IPS-NIHi7 (cell line): Measurements from ENCODE around the gene GIT1.

Experiments used
- DNase-seq: peaks from one replicate; pipeline ENCODE4 v3.0.0; 2012; ENCODE audit warnings: mixed read lengths; ENCODE audit errors: extremely low spot score

The GIT1 gene

GRCh38 chr17:29593591-29594518 is 4.4 kb upstream of the GIT1 start:
- DNase-seq = peak; percentile 69

DNA sequence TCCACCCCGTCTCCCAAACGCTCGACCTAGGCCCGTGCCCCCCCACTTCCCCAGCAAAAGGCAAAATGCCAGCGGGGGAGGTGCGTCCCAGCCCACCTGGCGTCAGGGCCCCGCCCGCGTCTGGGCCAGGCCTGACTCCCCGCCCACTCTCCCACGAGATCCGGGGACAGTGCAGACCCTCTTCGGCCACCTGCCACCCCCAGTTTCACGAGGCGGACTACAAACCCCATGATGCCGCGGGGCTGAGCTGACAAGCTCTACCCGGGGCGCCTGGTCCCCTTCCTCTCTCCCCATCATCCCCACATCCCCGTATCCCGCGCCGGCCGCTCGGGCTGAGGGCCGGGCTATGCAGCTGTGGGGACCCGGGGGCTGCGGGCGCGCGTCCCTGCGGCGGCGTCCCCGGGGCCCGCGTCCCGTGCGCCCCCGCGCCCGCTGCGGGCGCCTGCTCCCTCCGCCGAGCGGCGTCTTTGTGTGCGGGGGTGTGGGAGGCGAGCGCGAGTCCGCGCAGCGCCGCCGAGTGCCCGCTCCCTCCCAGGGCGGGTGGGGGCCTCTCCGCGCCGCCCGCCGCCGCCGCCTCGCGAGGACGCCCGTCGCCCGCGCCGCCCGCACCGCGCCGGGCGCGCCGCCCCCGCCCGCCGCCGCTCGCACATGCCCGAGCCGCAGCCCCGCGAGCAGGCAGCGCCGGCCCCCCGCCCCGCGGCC is 3.6 kb upstream of the GIT1 start, which contains the start of gene ANKRD13B:
Gene ANKRD13B, plus strand, starts transcription at position 283 of the 702 bp plus-strand sequence. CDS start 490 bp downstream, outside the sequence.
- DNase-seq = no peak

GRCh38 chr17:29591737-29592608 is 2.5 kb upstream of the GIT1 start:
- peak; percentile 90 for DNase-seq

DNA sequence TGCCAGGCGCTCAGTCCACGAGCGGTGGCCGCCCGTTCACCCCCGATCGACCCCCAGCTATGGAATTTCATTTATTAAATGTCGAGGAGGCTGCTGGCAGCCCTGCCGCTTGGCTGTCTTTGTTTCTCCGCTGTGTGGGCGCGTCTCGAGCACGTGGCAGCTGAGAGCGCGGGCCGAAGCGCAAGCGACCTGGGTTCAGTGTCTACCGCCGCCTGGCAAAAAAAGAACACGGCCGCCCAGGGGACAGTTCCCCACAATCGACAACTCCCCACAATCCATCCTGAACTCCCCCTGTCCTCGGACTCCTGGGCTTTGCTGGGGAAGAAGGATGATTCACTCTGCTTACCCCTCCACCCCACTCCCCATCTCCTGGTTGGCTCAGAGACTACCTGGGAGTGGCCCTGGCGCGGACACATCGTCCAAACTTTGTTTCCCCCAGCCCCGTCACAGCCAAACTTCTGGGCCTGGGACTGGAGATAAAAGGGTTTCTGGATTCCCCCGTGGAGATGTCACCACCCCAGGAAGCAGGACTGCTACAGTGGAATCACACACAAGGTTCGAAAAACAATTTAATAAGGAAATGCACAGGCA is 1.8 kb upstream of the GIT1 start:
- peak; percentile 73 for DNase-seq

GRCh38 chr17:29590411-29591145 is 1.1 kb upstream of the GIT1 start:
- DNase-seq = no peak

- peak; percentile 52 for DNase-seq
Measured at GRCh38 chr17:29588562-29589411, 661 bp downstream of the GIT1 start.

DNA sequence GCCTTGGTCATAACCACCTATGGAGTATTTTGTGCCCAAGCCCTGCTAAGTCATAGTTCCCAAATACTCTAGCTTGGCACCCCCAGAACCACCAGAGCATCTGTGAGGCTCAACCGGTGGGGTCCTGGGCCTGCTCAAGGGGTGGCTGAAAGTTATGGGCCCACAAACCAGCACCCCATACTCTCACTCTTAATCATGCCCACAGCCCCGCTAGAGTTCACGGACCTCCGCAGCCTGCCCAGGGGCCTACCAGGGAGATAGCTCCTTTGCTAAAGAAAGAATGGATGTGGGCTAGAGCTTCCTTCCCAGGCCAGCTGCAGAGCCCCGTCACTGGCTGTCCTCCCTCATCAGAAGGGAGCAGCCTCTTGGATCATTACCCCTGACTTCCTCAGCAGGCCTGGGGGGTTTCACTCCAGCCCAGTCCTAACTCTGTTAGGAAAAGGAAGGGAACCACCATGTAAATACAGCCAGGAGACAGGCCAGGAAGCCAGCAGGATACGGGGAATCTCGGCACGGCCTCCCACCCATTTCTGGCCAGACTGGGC is 1.4 kb downstream of the GIT1 start:
- DNase-seq = no peak

- DNase-seq = no peak
Measured at GRCh38 chr17:29587591-29587990, 1.9 kb downstream of the GIT1 start.

GRCh38 chr17:29586676-29587469 is 2.6 kb downstream of the GIT1 start:
- no peak for DNase-seq

DNA sequence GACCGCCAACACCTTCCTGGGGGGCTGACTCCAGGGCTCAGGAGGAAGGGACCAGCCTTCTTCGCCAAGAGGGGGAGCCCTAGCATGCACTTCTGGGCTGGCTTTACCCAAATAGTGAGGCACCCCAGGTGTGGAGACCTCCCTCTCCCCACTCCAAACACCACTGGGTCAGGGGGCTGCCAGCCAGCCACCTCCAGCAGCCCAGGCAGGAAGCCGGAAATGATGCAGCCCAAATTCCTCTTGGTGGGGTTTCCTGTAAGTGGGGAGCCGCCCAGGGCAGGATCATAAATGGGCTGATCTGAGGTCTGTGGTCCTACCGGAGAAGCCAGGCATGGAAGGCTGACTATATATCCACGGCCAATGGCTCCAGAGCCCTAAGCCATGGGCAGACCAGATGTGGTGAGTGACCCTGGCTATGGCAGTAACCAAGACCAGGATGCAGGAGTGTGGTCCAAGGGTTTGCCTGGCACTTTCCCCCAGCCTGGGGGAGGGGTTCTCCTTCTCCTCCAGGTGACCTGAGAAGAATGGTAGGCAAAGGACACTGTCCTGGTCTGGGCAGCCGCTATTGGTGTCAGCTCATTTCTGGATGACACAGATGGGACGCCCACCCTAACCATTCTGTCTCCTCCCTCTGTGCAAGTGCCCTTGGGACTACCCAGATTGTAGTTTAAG is 4.2 kb downstream of the GIT1 start:
- DNase-seq = peak; percentile 31

GRCh38 chr17:29584452-29585079 is 4.9 kb downstream of the GIT1 start:
- no peak for DNase-seq

GRCh38 chr17:29583324-29584248 is 5.9 kb downstream of the GIT1 start:
- DNase-seq = no peak

DNA sequence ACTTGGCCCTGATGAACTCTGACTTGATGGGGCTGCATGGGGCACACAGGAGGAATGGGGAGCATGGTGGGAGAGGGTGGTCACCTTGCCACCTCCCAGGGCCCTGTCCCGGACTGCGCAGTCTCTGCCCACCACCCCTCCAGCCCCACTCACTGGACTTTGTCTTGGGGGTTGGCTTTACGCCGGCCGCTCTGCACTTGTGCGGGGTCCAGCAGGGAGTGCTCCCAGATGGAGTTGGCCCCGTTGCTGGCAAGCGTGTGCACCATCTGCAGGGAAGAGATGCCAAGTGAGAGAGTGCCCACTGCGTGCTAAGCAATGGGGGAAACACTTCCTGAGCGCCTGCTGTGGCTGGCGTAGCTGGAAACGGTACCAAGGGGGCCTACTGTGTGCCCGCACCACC is 6.7 kb downstream of the GIT1 start:
- DNase-seq = no peak

DNA sequence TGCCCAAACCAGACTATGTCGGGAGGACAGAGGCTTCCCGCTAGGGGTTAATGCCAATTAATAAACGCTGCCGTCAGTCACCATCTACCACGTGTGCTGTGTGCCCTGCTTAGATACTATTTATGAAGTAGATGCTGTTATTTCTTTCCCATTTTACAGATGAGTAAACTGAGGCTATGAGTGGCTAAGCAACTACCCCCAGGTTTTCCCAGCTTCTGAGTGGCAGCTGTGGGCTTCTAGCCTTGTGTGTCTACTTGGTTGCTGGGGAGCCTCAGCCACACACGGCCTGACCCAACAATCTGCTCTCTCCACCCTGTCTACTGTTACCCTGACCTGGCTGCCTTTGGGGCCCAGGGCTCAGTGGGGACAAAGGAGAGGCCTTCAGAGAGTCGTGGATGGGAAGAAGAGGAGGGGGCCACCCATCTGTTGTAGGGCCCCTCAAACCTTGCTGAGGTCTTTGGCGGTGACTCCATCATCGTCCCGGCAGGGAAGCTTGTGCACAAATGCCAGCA is 7.1 kb downstream of the GIT1 start:
- DNase-seq = no peak

DNA sequence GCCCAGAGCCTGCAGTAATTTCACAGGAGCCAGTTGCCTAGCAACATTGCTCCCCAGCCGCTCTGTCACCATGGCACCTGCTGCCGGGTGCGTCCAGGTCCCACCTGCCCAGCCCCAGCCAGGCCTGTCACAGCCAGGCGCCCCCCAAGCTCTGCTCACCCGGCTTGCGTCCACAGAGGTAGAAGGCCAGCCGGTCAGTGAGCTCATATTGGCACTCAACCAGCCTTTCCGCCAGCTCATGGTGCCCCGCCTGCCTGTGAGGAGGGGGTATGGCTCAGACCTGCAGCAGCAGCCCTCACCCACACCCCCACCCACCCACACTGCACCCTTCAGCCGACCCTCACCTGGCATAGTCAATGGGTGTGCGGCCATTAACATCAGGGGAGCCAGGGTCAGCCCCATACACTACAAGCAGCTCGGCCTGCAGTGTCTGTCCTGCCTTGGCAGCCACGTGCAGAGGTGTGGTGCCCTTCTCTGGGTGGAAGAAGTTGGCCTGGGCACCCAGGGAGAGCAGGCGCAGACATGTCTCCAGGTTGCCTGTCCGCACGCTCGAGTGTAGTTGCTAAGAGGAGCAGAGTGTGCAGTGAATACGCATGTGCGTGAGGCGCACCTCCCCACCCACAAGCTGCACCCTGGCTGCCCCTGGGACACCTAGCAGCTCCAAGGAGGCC is 7.7 kb downstream of the GIT1 start:
- no peak for DNase-seq
